K562 (cell line): Measurements from ENCODE around the gene ZNF74. TPM values are rescaled to one million over a fixed set of nuclear protein-coding genes. Genes with fewer than 3 reads are reported as not detected.
A peak's percentile ranks its signal among the peaks of the same experiment; 100 is the strongest.

Experiments
- CEBPB ChIP-seq: fragments of 450-650 bp; IDR thresholded peaks from 2 replicates; pipeline ENCODE4 v1.6.1; 2016; ENCODE audit warnings: missing genetic modification characterization, missing compliant biosample characterization
- CHD4 ChIP-seq: fragments of 200-600 bp; sonication (generic); IDR thresholded peaks from 3 replicates; pipeline ENCODE4 v1.6.1; 2012; ENCODE audit warnings: low read depth, mild to moderate bottlenecking, mixed read lengths, low read length, inconsistent platforms; ENCODE audit not compliant: insufficient read depth, insufficient replicate concordance, poor library complexity, severe bottlenecking
- HDAC3 ChIP-seq: fragments of 450-650 bp; IDR thresholded peaks from 2 replicates; pipeline ENCODE4 v1.6.1; 2018; ENCODE audit warnings: borderline replicate concordance, mild to moderate bottlenecking, moderate library complexity; ENCODE audit not compliant: partially characterized antibody
- JUND ChIP-seq, 2 experiments: IDR thresholded peaks; 2 replicates in 1 of 2; 3 replicates in 1 of 2; pipeline ENCODE4 v1.6.1; 2011; ENCODE audit warnings: borderline replicate concordance in 2 of 2, low read depth in 2 of 2, low read length in 2 of 2, improper control_type of control experiment in 1 of 2, missing biosample characterization in 1 of 2, missing genetic modification characterization in 1 of 2, missing genetic modification reagents in 1 of 2
- LEF1 ChIP-seq: fragments of 450-650 bp; IDR thresholded peaks from 2 replicates; pipeline ENCODE4 v1.6.1; 2016; ENCODE audit warnings: mild to moderate bottlenecking
- NFXL1 ChIP-seq: fragments of 450-650 bp; formaldehyde crosslinking; IDR thresholded peaks from 2 replicates; pipeline ENCODE4 v1.4.0; 2021; ENCODE audit warnings: mild to moderate bottlenecking
- NR1H2 ChIP-seq: sonication (generic); formaldehyde crosslinking; IDR thresholded peaks from 2 replicates; pipeline ENCODE4 v1.4.0; 2020; ENCODE audit warnings: mild to moderate bottlenecking, missing genetic modification reagents
- PPARD ChIP-seq: fragments of 250-450 bp; sonication (Bioruptor Pico); IDR thresholded peaks from 2 replicates; pipeline ENCODE4 v1.8.0; 2022; ENCODE audit warnings: inconsistent platforms, mild to moderate bottlenecking, moderate library complexity
- RHOXF2B ChIP-seq: fragments of 250-450 bp; sonication (Bioruptor Pico); conservative IDR thresholded peaks from 2 replicates; pipeline ENCODE4 v1.5.1; 2021
- ZBTB7A ChIP-seq: IDR thresholded peaks from 2 replicates; pipeline ENCODE4 v1.6.1; 2011; ENCODE audit warnings: low read depth, mild to moderate bottlenecking, low read length, moderate library complexity, borderline replicate concordance; ENCODE audit not compliant: control insufficient read depth
- ZNF146 ChIP-seq: IDR thresholded peaks from one replicate; pipeline ENCODE4 v1.6.1; 2018; ENCODE audit warnings: missing compliant biosample characterization; ENCODE audit not compliant: unreplicated experiment
- ZNF197 ChIP-seq: fragments of 200-800 bp; sonication (Bioruptor generic); IDR thresholded peaks from 2 replicates; pipeline ENCODE4 v1.6.1; 2016; ENCODE audit warnings: low read depth, missing genetic modification characterization, missing compliant biosample characterization
- ZNF408 ChIP-seq: fragments of 250-450 bp; sonication (Bioruptor Pico); IDR thresholded peaks from 2 replicates; pipeline ENCODE4 v1.4.0; 2020; ENCODE audit warnings: low read depth, mild to moderate bottlenecking, moderate library complexity
- ZNF445 ChIP-seq: fragments of 250-450 bp; sonication (Bioruptor Pico); IDR thresholded peaks from 2 replicates; pipeline ENCODE4 v1.4.0; 2020; ENCODE audit warnings: low read depth, mild to moderate bottlenecking, moderate library complexity
- ZNF449 ChIP-seq: fragments of 250-450 bp; sonication (Bioruptor Pico); IDR thresholded peaks from 2 replicates; pipeline ENCODE4 v1.8.0; 2022; ENCODE audit warnings: moderate library complexity, mild to moderate bottlenecking, inconsistent platforms
- ZNF586 ChIP-seq: fragments of 450-650 bp; formaldehyde crosslinking; conservative IDR thresholded peaks from 2 replicates; pipeline ENCODE4 v1.4.0; 2020; ENCODE audit warnings: mild to moderate bottlenecking, moderate library complexity
- polyA plus RNA-seq, 8 experiments: library from polyadenylated mRNA; depleted of rRNA in 4 of 8; stranded (reverse) in 5 of 8; unstranded in 3 of 8; fragments of >200 nt; fragmentation: Nextera tagmentation in 2 of 8; fragmentation: Illumina TruSeq in 1 of 8; extraction: Ambion mirVana in 2 of 8; extraction: Trizol in 1 of 8; gene quantifications; 2 replicates each; pipeline versions ENCODE4 v1.2.1 to v1.2.3, GENCODE V29; 2011 to 2014; ENCODE audit warnings: inconsistent platforms in 1 of 8, missing spikeins in 1 of 8
- total RNA-seq, 7 experiments: library from RNA; depleted of rRNA in 6 of 7; stranded (reverse); fragments of >200 nt in 6 of 7; fragmentation: Illumina TruSeq in 2 of 7; extraction: Trizol in 2 of 7; gene quantifications; 2 replicates each; pipeline versions ENCODE4 v1.2.1 to v1.2.3, GENCODE V29; 2011 to 2021; ENCODE audit warnings: low replicate concordance in 1 of 7
- TF ChIP-seq, protein P1 (sequence below): sonication (generic); formaldehyde crosslinking; IDR thresholded peaks from 2 replicates; pipeline ENCODE4 v1.8.0; 2022; ENCODE audit warnings: missing genetic modification reagents, mild to moderate bottlenecking, borderline replicate concordance
- TF ChIP-seq, protein P2 (sequence below), 2 experiments: fragments of 450-650 bp in 1 of 2; sonication (generic) in 1 of 2; formaldehyde crosslinking; conservative IDR thresholded peaks; 2 replicates each; pipeline versions ENCODE4 v1.4.0 to v1.8.1; 2020 to 2022; ENCODE audit warnings: mild to moderate bottlenecking in 1 of 2, missing genetic modification reagents in 1 of 2
- TF ChIP-seq, protein P3 (sequence below): fragments of 450-650 bp; formaldehyde crosslinking; IDR thresholded peaks from 2 replicates; pipeline ENCODE4 v1.4.0; 2022; ENCODE audit warnings: missing genetic modification characterization
- TF ChIP-seq, protein P4 (sequence below): fragments of 250-450 bp; sonication (Bioruptor Pico); IDR thresholded peaks from 2 replicates; pipeline ENCODE4 v1.8.0; 2022; ENCODE audit warnings: inconsistent platforms, mild to moderate bottlenecking, moderate library complexity, borderline replicate concordance

The ZNF74 gene
- total and polyA plus RNA-seq, 9 of the 15 experiments (the other 6 are each of a cell fraction or from before 2014, with no cell fraction given), result 2.4 to 53.5 (median 31.5) TPM

GRCh38 chr22:20392983-20393704 lies 807 bp upstream of the ZNF74 start (continued):
- TF ChIP-seq ZNF197 (CRISPR knock-in tag), result no peak
- TF ChIP-seq CEBPB, result peak; percentile 91
- TF ChIP-seq ZNF445, result peak; percentile 66
- no peak for TF ChIP-seq PPARD (CRISPR knock-in tag)
- peak; percentile 48; the same call in 1 of the 2 replicates for TF ChIP-seq RHOXF2B (CRISPR knock-in tag)
- 0 out of 2 replicates have a peak, but pooled peaks have one; percentile 58 for TF ChIP-seq ZNF586 (CRISPR knock-in tag)
- TF ChIP-seq, protein P1, sequence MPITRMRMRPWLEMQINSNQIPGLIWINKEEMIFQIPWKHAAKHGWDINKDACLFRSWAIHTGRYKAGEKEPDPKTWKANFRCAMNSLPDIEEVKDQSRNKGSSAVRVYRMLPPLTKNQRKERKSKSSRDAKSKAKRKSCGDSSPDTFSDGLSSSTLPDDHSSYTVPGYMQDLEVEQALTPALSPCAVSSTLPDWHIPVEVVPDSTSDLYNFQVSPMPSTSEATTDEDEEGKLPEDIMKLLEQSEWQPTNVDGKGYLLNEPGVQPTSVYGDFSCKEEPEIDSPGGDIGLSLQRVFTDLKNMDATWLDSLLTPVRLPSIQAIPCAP (CRISPR knock-in tag), result no peak
- TF ChIP-seq, protein P2, sequence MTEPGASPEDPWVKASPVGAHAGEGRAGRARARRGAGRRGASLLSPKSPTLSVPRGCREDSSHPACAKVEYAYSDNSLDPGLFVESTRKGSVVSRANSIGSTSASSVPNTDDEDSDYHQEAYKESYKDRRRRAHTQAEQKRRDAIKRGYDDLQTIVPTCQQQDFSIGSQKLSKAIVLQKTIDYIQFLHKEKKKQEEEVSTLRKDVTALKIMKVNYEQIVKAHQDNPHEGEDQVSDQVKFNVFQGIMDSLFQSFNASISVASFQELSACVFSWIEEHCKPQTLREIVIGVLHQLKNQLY (CRISPR knock-in tag; conservative IDR thresholded peaks at IDR 0.05), result 0 out of 4 replicates have a peak, but pooled peaks of 1 of the 2 experiments have one; percentile 34
- TF ChIP-seq, protein P3, sequence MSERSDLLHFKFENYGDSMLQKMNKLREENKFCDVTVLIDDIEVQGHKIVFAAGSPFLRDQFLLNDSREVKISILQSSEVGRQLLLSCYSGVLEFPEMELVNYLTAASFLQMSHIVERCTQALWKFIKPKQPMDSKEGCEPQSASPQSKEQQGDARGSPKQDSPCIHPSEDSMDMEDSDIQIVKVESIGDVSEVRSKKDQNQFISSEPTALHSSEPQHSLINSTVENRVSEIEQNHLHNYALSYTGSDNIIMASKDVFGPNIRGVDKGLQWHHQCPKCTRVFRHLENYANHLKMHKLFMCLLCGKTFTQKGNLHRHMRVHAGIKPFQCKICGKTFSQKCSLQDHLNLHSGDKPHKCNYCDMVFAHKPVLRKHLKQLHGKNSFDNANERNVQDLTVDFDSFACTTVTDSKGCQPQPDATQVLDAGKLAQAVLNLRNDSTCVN (CRISPR knock-in tag), result peak; percentile 79; the same call in 1 of the 2 replicates
- no peak for TF ChIP-seq HDAC3
- peak; percentile 43; the same call in 1 of the 2 replicates for TF ChIP-seq ZNF449 (CRISPR knock-in tag)
- TF ChIP-seq CHD4, result peak; percentile 67
- TF ChIP-seq, protein P4, sequence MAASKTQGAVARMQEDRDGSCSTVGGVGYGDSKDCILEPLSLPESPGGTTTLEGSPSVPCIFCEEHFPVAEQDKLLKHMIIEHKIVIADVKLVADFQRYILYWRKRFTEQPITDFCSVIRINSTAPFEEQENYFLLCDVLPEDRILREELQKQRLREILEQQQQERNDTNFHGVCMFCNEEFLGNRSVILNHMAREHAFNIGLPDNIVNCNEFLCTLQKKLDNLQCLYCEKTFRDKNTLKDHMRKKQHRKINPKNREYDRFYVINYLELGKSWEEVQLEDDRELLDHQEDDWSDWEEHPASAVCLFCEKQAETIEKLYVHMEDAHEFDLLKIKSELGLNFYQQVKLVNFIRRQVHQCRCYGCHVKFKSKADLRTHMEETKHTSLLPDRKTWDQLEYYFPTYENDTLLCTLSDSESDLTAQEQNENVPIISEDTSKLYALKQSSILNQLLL (CRISPR knock-in tag), result 0 out of 2 replicates have a peak, but pooled peaks have one; percentile 19
- peak; percentile 45; the same call in 1 of the 2 replicates for TF ChIP-seq NFXL1 (CRISPR knock-in tag)
- 0 out of 2 replicates have a peak, but pooled peaks have one; percentile 2 for TF ChIP-seq JUND (IDR thresholded peaks at IDR 0.05; ENCODE audit: borderline replicate concordance, low read depth, low read length)
- no peak for TF ChIP-seq JUND (tag; IDR thresholded peaks at IDR 0.05; ENCODE audit: borderline replicate concordance, low read depth, low read length)
- no peak for TF ChIP-seq NR1H2 (CRISPR knock-in tag)
- no peak for TF ChIP-seq LEF1
- 0 out of 2 replicates have a peak, but pooled peaks have one; percentile 52 for TF ChIP-seq ZNF408 (CRISPR knock-in tag)
- peak; percentile 23 for TF ChIP-seq ZNF146
- TF ChIP-seq ZBTB7A, result no peak; the same call in none of the 2 replicates
